Measurements from ENCODE around the gene ABI3BP.

Gene ABI3BP

DNA sequence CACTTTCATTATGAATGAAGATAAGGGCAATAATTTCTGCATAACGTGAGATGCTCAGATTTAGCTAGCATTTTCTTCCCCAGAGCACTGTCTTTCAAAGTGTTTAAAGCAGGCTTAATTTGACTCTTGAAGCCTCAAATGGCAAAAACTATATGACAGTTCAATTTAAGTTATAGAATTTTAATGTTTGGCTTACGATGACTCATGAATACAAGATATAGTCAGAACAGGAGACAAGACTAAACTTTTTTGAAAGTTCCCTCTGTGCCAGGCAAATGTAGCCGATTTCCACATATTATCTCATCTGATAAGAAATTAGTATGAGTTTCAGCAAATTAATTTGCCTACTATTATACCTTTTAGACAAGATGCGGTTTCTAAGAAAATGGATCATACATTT lies 19.6 kb downstream of the ABI3BP start:
- H3K27me3 ChIP-seq (replicated peaks), result no peaks in the 10 kb centered on the region
- no peak overlapping the region for H3K4me3 ChIP-seq (ENCODE audit: low read depth, low read length)
- in situ Hi-C loops (cut with HindIII; ENCODE audit: low pct_ligation_motif_present, low sequenced_read_pairs), result no loop called here
- H3K36me3 ChIP-seq (replicated peaks), result no peaks in the 10 kb centered on the region
- no peak for DNase-seq
- TF ChIP-seq, protein P1, sequence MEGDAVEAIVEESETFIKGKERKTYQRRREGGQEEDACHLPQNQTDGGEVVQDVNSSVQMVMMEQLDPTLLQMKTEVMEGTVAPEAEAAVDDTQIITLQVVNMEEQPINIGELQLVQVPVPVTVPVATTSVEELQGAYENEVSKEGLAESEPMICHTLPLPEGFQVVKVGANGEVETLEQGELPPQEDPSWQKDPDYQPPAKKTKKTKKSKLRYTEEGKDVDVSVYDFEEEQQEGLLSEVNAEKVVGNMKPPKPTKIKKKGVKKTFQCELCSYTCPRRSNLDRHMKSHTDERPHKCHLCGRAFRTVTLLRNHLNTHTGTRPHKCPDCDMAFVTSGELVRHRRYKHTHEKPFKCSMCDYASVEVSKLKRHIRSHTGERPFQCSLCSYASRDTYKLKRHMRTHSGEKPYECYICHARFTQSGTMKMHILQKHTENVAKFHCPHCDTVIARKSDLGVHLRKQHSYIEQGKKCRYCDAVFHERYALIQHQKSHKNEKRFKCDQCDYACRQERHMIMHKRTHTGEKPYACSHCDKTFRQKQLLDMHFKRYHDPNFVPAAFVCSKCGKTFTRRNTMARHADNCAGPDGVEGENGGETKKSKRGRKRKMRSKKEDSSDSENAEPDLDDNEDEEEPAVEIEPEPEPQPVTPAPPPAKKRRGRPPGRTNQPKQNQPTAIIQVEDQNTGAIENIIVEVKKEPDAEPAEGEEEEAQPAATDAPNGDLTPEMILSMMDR (IDR thresholded peaks at IDR 0.05; ENCODE audit: low read depth, low read length, missing control alignments), result no peak
- no peak overlapping the region for H3K27ac ChIP-seq

DNA sequence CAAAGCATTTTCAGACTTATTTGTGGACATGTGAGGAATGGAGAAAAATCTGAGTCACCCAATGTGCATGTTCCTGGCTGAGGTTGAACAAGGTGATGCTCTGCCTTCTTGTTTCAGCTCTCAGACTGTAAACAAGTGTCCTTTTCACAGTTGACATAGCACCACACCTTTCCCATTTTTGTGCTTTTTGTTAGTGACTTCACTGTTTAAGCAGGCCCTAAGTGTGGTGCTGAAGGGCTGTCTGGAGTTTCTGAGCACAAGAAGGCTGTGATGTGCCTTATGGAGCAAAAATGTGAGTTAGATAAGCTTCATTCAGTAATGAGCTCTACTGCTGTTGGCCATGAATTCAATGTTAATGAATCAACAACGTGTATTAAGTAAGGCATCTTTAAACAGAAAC lies 20.4 kb downstream of the ABI3BP start:
- in situ Hi-C loops (cut with HindIII; ENCODE audit: low pct_ligation_motif_present, low sequenced_read_pairs), result no loop called here
- no peak for DNase-seq
- Histone ChIP-seq H3K27ac (no peak overlapping the region), H3K36me3 (replicated peaks) (no peaks in the 10 kb centered on the region), H3K27me3 (replicated peaks) (no peaks in the 10 kb centered on the region), H3K4me3 (ENCODE audit: low read depth, low read length) (no peak overlapping the region)
- TF ChIP-seq, protein P1 (IDR thresholded peaks at IDR 0.05; ENCODE audit: low read depth, low read length, missing control alignments), result no peak

DNA sequence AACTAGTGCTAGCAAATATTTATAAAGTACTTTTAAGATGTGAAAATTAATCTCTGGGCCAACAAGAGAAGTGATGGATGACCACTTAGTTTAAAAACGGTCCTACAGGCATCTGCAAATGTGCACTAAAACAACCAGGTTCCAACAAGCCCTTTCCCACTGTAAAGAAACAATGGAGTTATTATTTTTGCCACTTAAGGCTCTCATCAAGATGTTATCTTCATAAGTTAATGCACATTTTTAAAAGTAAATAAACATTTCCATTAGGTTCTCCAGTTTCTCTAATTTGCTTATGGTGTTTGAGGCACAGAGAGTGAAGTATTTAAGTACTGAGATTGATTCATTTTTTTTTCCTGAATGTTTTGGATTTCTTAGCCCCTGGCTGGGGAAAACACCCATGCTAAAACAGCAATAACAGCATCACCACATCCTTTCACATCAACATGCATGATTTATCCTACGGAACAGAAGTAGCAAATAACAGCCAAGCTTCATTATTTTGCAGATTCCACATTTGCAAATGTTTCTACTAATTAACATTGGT lies 20.8 kb downstream of the ABI3BP start:
- Histone ChIP-seq H3K27ac (no peak overlapping the region), H3K36me3 (replicated peaks) (no peaks in the 10 kb centered on the region), H3K27me3 (replicated peaks) (no peaks in the 10 kb centered on the region), H3K4me3 (ENCODE audit: low read depth, low read length) (no peak overlapping the region)
- in situ Hi-C loops (cut with HindIII; ENCODE audit: low pct_ligation_motif_present, low sequenced_read_pairs), result no loop called here
- no peak for DNase-seq
- TF ChIP-seq, protein P1 (IDR thresholded peaks at IDR 0.05; ENCODE audit: low read depth, low read length, missing control alignments), result no peak

DNA sequence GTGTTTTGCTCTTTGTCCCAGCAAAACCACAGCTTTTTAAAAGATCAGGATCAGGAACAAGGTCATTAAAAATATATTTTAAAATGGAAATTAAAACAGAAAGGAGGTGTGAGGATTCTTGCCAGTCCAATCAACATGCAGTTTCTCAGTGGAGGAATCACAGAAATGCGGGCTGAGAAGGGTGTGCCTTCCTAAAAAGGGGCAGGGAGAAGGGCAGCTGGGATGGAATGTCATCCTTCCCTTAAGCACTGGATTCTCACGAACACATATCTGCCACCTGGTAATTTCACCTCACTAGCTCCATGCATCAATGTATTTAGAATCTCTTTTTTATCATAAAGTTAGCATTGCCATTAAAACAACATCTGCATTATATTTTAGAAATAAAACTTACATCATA lies 21.4 kb downstream of the ABI3BP start:
- in situ Hi-C loops (cut with HindIII; ENCODE audit: low pct_ligation_motif_present, low sequenced_read_pairs), result no loop called here
- H3K27me3 ChIP-seq (replicated peaks), result no peaks in the 10 kb centered on the region
- no peak for DNase-seq
- no peaks in the 10 kb centered on the region for H3K36me3 ChIP-seq (replicated peaks)
- H3K4me3 ChIP-seq (ENCODE audit: low read depth, low read length), result no peak overlapping the region
- H3K27ac ChIP-seq, result no peak overlapping the region
- TF ChIP-seq, protein P1 (IDR thresholded peaks at IDR 0.05; ENCODE audit: low read depth, low read length, missing control alignments), result no peak

DNA sequence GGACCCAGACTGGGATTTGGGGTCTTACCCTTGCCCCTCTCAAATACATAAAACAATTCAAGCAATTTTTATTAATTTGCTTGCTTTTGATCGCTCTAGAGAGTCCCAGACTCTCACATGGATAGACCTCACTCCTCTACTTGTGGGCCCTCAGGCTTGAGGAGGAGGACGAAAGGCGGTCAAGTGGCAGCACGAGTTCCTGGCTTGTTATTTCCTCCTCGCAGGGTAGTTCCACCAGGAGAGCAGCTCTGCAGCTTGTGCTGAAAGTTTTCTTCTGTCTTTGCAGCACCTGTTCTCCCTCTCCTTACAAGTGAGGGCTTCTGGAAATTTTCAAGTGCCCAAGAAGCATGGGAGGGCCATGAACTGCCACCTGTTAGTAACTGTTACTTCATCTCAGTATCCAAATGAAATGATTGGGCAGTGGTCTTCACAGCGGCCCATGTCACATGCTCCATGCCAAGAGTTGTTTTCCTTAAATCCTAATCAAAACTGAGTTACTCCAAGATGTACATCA lies 22.7 kb downstream of the ABI3BP start:
- no peak for DNase-seq
- Histone ChIP-seq H3K4me3 (ENCODE audit: low read depth, low read length) (no peak overlapping the region), H3K27me3 (replicated peaks) (no peaks in the 10 kb centered on the region), H3K36me3 (replicated peaks) (no peaks in the 10 kb centered on the region), H3K27ac (no peak overlapping the region)
- in situ Hi-C loops (cut with HindIII; ENCODE audit: low pct_ligation_motif_present, low sequenced_read_pairs), result no loop called here
- TF ChIP-seq, protein P1 (IDR thresholded peaks at IDR 0.05; ENCODE audit: low read depth, low read length, missing control alignments), result no peak
